ENCODE measurements around the gene TMEM120B.

- TF ChIP-seq CTCF (IDR thresholded peaks at IDR 0.05 in 4 of 5, conservative IDR thresholded peaks at IDR 0.05 in 1 of 5) = no peak
- no peak for TF ChIP-seq POLR2A (IDR thresholded peaks at IDR 0.05)
These were observed 79.4 kb downstream of the TMEM120B start for GRCh38 chr12:121791671-121792551.

Measured in gastrocnemius medialis (tissue), 4 donors.